A549 treated with AZD2906 at 1 μM for 4 hours (cell line): ENCODE measurements around the gene PKD1. TPM values are rescaled to one million over a fixed set of nuclear protein-coding genes. Genes with fewer than 3 reads are reported as not detected.

Experiments
- total RNA-seq: library from RNA; stranded (reverse); fragments of 200-300 nt; extraction: Qiagen RNA extraction; gene quantifications from 5 replicates; pipeline ENCODE4 v1.2.3, GENCODE V29; 2022

The PKD1 gene
- 34.4 to 54.4 TPM (median 49.3 TPM) in 5 replicates for total RNA-seq

GRCh38 chr16:2135770-2136490 lies at the start of gene PKD1:
PKD1 (minus strand) TSS chr16:2135898; CDS start chr16:2135689, 209 bp downstream.

GRCh38 chr16:2155091-2155950 lies 19.6 kb upstream of the PKD1 start, which contains the start of gene TRAF7:
TRAF7 (plus strand) TSS chr16:2155782; CDS start chr16:2163921, 8,139 bp downstream.

GRCh38 chr16:2147981-2148671 lies 12.4 kb upstream of the PKD1 start, which contains the start of gene RAB26:
RAB26 (plus strand) TSS chr16:2148625; CDS start chr16:2148784, 159 bp downstream.

DNA sequence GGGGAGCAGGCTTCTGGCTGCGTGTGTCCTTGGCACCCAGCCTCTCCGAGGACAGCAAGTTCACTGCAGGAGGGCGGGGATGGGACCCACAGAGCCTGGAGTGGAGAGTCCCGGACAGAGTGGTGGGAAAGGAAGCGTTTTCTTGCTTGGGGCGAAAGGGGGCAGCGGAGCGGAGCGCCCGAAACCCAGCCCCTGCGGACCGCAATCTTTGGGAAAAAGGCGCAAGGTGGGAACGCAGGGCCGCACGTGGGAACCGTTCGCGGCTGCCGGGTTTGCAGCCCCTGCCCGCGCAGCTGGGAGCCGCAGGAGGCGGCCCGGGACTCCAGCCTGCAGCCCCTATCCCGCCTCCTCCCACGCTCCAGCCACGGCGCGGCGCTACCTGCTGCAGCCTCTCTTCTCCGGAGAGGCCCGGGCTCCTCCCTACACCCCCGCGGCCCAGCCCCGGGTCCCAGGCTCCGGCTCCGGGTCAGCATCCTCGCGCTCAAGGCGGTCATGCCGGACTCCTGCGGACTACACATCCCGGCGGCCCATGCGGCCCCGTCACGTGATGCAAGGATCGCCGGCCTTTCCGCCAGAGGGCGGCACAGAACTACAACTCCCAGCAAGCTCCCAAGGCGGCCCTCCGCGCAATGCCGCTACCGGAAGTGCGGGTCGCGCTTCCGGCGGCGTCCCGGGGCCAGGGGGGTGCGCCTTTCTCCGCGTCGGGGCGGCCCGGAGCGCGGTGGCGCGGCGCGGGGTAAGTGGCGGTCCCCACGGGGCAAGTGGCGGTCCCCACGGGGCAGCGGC lies 88.2 kb downstream of the PKD1 start, which contains the start of the genes NTHL1 and TSC2:
TSS of gene NTHL1 (minus strand) at position 505 of the 786 bp plus-strand sequence. CDS start at position 494, 11 bp downstream.
TSS of gene TSC2 (plus strand) at position 656 of the 786 bp plus-strand sequence. CDS start 631 bp downstream, outside the sequence.

Other genes starting within 250 kb of the PKD1 start
- gene HS3ST6, start 217.5 kb downstream of the PKD1 start, total RNA-seq, result 1.1 to 2.1 TPM (median 2.0 TPM) in 5 replicates
- gene MSRB1, start 192.7 kb downstream of the PKD1 start, total RNA-seq, result 32.5 to 43.0 TPM (median 42.2 TPM) in 5 replicates
- 0.09 to 0.11 TPM (median 0.10 TPM) in 3 of 5 replicates, not detected in the others for gene RPL3L, start 181.2 kb downstream of the PKD1 start, total RNA-seq
- 247 to 295 TPM (median 252 TPM) in 5 replicates for gene NDUFB10, start 176.4 kb downstream of the PKD1 start, total RNA-seq
- 3,695 to 5,624 TPM (median 5,467 TPM) in 5 replicates for gene RPS2, start 171.1 kb downstream of the PKD1 start, total RNA-seq
- not detected in 5 replicates for gene RNF151, start 169.0 kb downstream of the PKD1 start, total RNA-seq
- gene TBL3, start 163.8 kb downstream of the PKD1 start, total RNA-seq, result 31.6 to 41.2 TPM (median 38.0 TPM) in 5 replicates
- 0.08 to 0.31 TPM (median 0.28 TPM) in 5 replicates for gene NOXO1, start 154.4 kb downstream of the PKD1 start, total RNA-seq
- 23.0 to 44.4 TPM (median 40.1 TPM) in 5 replicates for gene GFER, start 151.7 kb downstream of the PKD1 start, total RNA-seq
- gene SYNGR3, start 145.9 kb downstream of the PKD1 start, total RNA-seq, result 5.0 to 9.3 TPM (median 8.2 TPM) in 5 replicates
- gene ZNF598, start 126.1 kb downstream of the PKD1 start, total RNA-seq, result 47.7 to 63.8 TPM (median 61.2 TPM) in 5 replicates
- gene NPW, start 116.1 kb downstream of the PKD1 start, total RNA-seq, result 0.65 to 1.4 TPM (median 0.88 TPM) in 5 replicates
- 45.2 to 69.1 TPM (median 66.9 TPM) in 5 replicates for gene NHERF2, start 109.0 kb downstream of the PKD1 start, total RNA-seq
- 36.2 to 51.1 TPM (median 47.9 TPM) in 5 replicates for gene NTHL1, start 88.1 kb downstream of the PKD1 start, total RNA-seq
- 32.0 to 40.6 TPM (median 34.1 TPM) in 5 replicates for gene TSC2, start 87.9 kb downstream of the PKD1 start, total RNA-seq
- 1.9 to 4.4 TPM (median 3.3 TPM) in 5 replicates for gene RAB26, start 12.7 kb upstream of the PKD1 start, total RNA-seq
- 39.0 to 55.8 TPM (median 49.7 TPM) in 5 replicates for gene TRAF7, start 19.9 kb upstream of the PKD1 start, total RNA-seq
- gene CASKIN1, start 60.7 kb upstream of the PKD1 start, total RNA-seq, result 0.23 to 1.00 TPM (median 0.47 TPM) in 5 replicates
- 39.9 to 53.2 TPM (median 51.0 TPM) in 5 replicates for gene MLST8, start 69.6 kb upstream of the PKD1 start, total RNA-seq
- 1.5 to 4.8 TPM (median 3.4 TPM) in 5 replicates for gene BRICD5, start 75.0 kb upstream of the PKD1 start, total RNA-seq
- gene PGP, start 78.9 kb upstream of the PKD1 start, total RNA-seq, result 14.8 to 35.7 TPM (median 32.9 TPM) in 5 replicates
- gene E4F1, start 87.7 kb upstream of the PKD1 start, total RNA-seq, result 18.7 to 26.9 TPM (median 24.7 TPM) in 5 replicates
- gene DNASE1L2, start 100.5 kb upstream of the PKD1 start, total RNA-seq, result 0.60 to 1.7 TPM (median 1.3 TPM) in 5 replicates
- 48.5 to 95.5 TPM (median 93.6 TPM) in 5 replicates for gene ECI1, start 115.7 kb upstream of the PKD1 start, total RNA-seq
- 252 to 288 TPM (median 261 TPM) in 5 replicates for gene RNPS1, start 132.2 kb upstream of the PKD1 start, total RNA-seq
- gene ABCA3, start 204.8 kb upstream of the PKD1 start, total RNA-seq, result 17.3 to 21.9 TPM (median 20.6 TPM) in 5 replicates